ENCODE data around the gene ANKRD37. TPM values are rescaled to one million over a fixed set of nuclear protein-coding genes. Genes with fewer than 3 reads are reported as not detected.

The ANKRD37 gene
- total and polyA plus RNA-seq, 2 of the 8 experiments (the other 6 are each of a cell fraction or from before 2014, with no cell fraction given): 2.8 to 3.4 TPM

- CTCF ChIA-PET (ENCODE audit: partially characterized antibody): interaction anchor here (0.5 to 1.0 kb wide), 2 partner anchors 31 to 114 kb away, joined by 4 to 5 read pairs; partner anchors contain the start of gene UFSP2
- peak within 1 kb of the TSS; percentile 34 for H3K27ac ChIP-seq (ENCODE audit: low read depth, low read length)
These were observed 1.2 kb upstream of the ANKRD37 start, which contains the start of gene LRP2BP for GRCh38 chr4:185395238-185395955. Gene LRP2BP, minus strand, starts transcription at chr4:185395924. Its CDS starts 17,738 bp downstream, at chr4:185378186.

More at GRCh38 chr4:185395238-185395955, 1.2 kb upstream of the ANKRD37 start, which contains the start of gene LRP2BP:
- no peak for FAIRE-seq
- Histone ChIP-seq H3K4me2 (ENCODE audit: insufficient read depth in 1 of 2, low read depth in 2 of 2, low read length in 2 of 2) (peak within 1 kb of the TSS; percentile 71 to 76), H3K23me2 (ENCODE audit: low read depth, low read length) (peaks cover 12% of the 10 kb centered on the region; the same call in 1 of the 2 replicates), H3K56ac (replicated peaks; ENCODE audit: insufficient read length, low read depth, low read length) (no peak within 1 kb of the TSS), H4K8ac (ENCODE audit: extremely low read depth, insufficient read depth, low read length) (peak within 1 kb of the TSS; percentile 85; the same call in 1 of the 2 replicates), H2BK15ac (ENCODE audit: low read length) (no peak within 1 kb of the TSS), H4K5ac (ENCODE audit: insufficient read length, low read depth, low read length) (peak within 1 kb of the TSS; percentile 41), H3K9me3 (ENCODE audit: insufficient read depth in 2 of 2, low read depth in 1 of 2, low read length in 1 of 2) (no peaks in the 10 kb centered on the region), H2AK5ac (ENCODE audit: low read depth, low read length) (no peak within 1 kb of the TSS), H3K79me2 (ENCODE audit: control insufficient read depth in 1 of 2, insufficient read depth in 2 of 2, low read length in 2 of 2) (no peaks in the 10 kb centered on the region), H2BK5ac (ENCODE audit: low read depth, low read length) (no peak within 1 kb of the TSS), H3K4me1 (replicated peaks in 1 of 4; ENCODE audit: control insufficient read depth in 3 of 4, insufficient read depth in 4 of 4, low read length in 3 of 4) (peaks cover 0 to 6% (median 4%) of the 10 kb centered on the region in 4 experiments; a peak in 4 of 7 replicates), H3K27me3 (replicated peaks in 1 of 4; ENCODE audit: control insufficient read depth in 3 of 4, extremely low read depth in 1 of 4, insufficient read depth in 3 of 4, low read length in 3 of 4) (no peaks in the 10 kb centered on the region), H4K20me1 (replicated peaks in 1 of 2; ENCODE audit: control insufficient read depth in 1 of 2, insufficient read depth in 2 of 2, low read length in 2 of 2) (no peaks in the 10 kb centered on the region), H3K4me3 (ENCODE audit: extremely low read depth in 1 of 4, insufficient read depth in 2 of 4, low read depth in 3 of 4, low read length in 4 of 4) (peak within 1 kb of the TSS; percentile 27 to 70 (median 54)), H3K23ac (ENCODE audit: insufficient read length) (no peak within 1 kb of the TSS), H2BK120ac (replicated peaks; ENCODE audit: low read depth, low read length) (no peak within 1 kb of the TSS), H3K14ac (ENCODE audit: insufficient read length) (no peak within 1 kb of the TSS), H4K91ac (replicated peaks; ENCODE audit: insufficient read length, low read length) (peak within 1 kb of the TSS; percentile 69), H3K18ac (ENCODE audit: extremely low read depth, low read length) (peak within 1 kb of the TSS; percentile 53; the same call in 1 of the 2 replicates), H3K4ac (replicated peaks; ENCODE audit: insufficient read length, low read depth, low read length) (no peak within 1 kb of the TSS), H2AFZ (ENCODE audit: low read length) (peak within 1 kb of the TSS; percentile 1; the same call in 1 of the 2 replicates), H2BK20ac (ENCODE audit: low read length) (no peak within 1 kb of the TSS), H3K36me3 (ENCODE audit: control insufficient read depth in 2 of 4, insufficient read depth in 4 of 4, low read length in 3 of 4) (peaks cover 0 to 10% (median 1%) of the 10 kb centered on the region in 4 experiments; a peak in 2 of 8 replicates), H2BK12ac (ENCODE audit: low read depth, low read length) (no peak within 1 kb of the TSS; the same call in none of the 2 replicates), H3K79me1 (ENCODE audit: low read depth, low read length) (no peaks in the 10 kb centered on the region), H3K9ac (replicated peaks in 1 of 4; ENCODE audit: extremely low read depth in 1 of 4, low read depth in 3 of 4, low read length in 3 of 4) (peak within 1 kb of the TSS; percentile 15 to 60 (median 40); a peak in 5 of 7 replicates)
- DNase-seq (ENCODE audit: low read depth in 1 of 2, low spot score in 2 of 2): no peak
- POLR2A ChIA-PET (ENCODE audit: partially characterized antibody): interaction anchor here (1.2 to 4.8 kb wide), 4 partner anchors 9 to 33 kb away, joined by 3 to 25 read pairs (median 8); no protein-coding TSS in a partner anchor
- 66% methylated on average over 12 of the region's 12 CpGs; no CpG with 5 or more reads in 1 of the 2 experiments for WGBS, 2 experiments (ENCODE audit: extremely low coverage in 1 of 2, insufficient coverage in 1 of 2, insufficient read length in 1 of 2, insufficient replicate concordance in 2 of 2, low coverage in 1 of 2, low lambda C conversion rate in 2 of 2, missing lambda C conversion rate in 1 of 2)
- TF ChIP-seq ATF2 (IDR thresholded peaks at IDR 0.05; ENCODE audit: low read length) (no peak), SP4 (IDR thresholded peaks at IDR 0.05; ENCODE audit: low read length) (no peak)

Data from H1 (cell line).